ENCODE measurements around the gene DHRS11.

Gene DHRS11, protein sequence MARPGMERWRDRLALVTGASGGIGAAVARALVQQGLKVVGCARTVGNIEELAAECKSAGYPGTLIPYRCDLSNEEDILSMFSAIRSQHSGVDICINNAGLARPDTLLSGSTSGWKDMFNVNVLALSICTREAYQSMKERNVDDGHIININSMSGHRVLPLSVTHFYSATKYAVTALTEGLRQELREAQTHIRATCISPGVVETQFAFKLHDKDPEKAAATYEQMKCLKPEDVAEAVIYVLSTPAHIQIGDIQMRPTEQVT
- total RNA-seq, result 6.5 to 8.2 reads per million in 2 experiments

- DNase-seq (ENCODE audit: low read depth), result peak; percentile 68
These were observed at the start of gene DHRS11 for GRCh38 chr17:36591434-36592315. DHRS11 (plus strand) TSS chr17:36591879; CDS start chr17:36592010, 131 bp downstream.

DNA sequence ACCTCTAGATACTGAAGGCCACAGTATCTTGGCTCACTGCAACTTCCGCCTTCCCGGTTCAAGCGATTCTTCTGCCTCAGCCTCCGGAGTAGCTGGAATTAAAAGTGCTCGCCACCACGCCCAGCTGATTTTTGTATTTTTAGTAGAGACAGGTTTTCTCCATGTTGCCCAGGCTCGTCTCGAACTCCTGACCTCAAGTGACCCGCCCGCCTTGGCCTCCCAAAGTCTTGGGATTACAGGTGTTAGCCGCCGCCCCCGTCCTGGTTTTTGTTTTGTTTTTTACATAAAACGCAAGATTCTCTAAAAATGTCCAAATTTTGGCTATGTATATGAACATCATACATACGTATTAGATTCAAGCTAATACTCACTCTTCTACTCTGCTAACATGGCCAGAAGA, 48.9 kb upstream of the DHRS11 start:
- DNase-seq (ENCODE audit: low read depth), result no peak

- DNase-seq (ENCODE audit: low read depth), result peak; percentile 3
These were observed 47.7 kb upstream of the DHRS11 start for GRCh38 chr17:36544044-36544306.

DNA sequence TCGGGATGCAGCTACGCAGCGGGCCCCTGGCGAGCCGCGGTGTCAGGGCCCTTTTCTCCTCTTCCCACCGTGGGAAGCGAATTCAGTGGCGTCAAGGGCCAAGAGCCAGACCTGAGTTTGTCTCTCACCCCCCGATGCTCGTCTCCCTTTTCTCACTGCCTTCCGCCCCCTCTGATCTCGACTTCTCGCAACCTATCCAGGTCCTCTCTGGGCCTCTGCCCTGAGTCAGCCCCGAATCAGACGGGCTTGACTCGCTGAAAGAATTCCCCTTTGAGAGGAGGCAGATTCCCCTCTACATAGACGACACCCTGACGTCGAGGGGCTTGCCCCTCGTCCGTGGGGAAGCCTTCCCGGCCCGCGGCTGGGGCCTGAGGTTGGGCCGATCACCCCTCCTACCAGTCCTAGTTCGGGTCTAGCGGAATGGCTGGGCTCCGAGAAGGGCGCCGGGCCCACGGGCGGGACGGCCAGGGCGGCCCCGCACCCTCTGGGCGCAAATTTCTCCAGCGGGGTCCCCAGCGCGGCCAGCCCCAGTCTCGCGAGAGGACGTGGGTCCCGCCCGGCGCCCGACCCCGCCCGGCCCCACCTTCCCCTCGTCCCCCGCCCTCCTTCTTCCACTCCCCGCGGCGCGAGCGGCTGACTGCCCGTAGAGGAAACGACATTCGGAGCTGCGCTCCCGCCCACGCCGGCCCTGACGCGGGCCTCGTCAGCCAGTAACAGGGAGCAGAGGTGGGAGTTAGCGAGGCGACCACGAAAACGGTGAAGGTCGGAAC, 47.2 kb upstream of the DHRS11 start, which contains the start of gene GGNBP2:
Gene GGNBP2, plus strand, starts transcription at position 613 of the 770 bp plus-strand sequence. CDS start 806 bp downstream, outside the sequence.
- DNase-seq (ENCODE audit: low read depth), result peak; percentile 84

GRCh38 chr17:36545077-36545464, 46.6 kb upstream of the DHRS11 start:
- no peak for DNase-seq (ENCODE audit: low read depth)

DNA sequence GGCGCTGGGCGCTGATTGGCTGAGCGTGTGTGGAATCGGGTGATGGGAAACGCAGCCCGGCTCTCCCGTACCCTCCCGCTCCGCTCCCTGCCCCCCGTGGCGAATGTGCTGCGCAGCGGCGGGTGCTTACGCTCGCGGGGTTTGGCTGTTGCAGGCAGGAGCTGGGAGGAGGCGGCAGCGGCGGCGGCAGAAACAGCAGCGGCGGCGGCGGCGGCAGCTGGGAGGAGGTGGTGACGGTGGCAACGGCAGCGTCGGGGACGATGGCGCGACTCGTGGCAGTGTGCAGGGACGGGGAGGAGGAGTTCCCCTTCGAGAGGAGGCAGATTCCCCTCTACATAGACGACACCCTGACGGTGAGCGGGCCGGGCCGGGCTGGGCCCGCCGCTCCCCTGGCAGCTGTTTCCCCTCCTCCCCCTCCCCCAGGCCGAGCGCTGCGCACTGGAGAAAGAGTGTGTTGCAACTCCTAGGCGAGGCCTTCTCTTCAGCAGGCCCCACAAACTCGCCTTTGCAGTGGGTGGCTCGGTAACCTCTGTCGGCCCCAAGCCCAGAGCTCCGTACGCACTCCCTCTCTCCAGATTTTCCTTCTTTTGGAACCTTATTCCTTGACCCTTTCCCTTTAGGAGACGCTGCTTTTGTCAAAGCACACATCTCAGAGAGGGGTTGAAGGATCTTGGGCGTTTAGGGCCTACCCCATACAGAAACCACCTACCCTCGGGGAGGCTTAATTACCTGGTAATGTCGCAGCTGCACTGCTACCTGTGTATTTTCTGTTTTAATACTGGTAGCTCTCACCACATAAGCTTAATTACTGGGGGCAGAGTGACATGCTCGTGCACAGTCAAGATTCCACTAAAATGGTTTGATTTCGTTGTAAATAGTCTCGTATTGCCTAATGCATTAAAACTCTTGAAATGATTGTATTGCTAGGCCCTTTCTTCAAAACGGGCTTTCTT, 45.9 kb upstream of the DHRS11 start:
- DNase-seq (ENCODE audit: low read depth), result peak; percentile 96

- DNase-seq (ENCODE audit: low read depth), result no peak
These were observed 45.1 kb upstream of the DHRS11 start for GRCh38 chr17:36546418-36547093.

DNA sequence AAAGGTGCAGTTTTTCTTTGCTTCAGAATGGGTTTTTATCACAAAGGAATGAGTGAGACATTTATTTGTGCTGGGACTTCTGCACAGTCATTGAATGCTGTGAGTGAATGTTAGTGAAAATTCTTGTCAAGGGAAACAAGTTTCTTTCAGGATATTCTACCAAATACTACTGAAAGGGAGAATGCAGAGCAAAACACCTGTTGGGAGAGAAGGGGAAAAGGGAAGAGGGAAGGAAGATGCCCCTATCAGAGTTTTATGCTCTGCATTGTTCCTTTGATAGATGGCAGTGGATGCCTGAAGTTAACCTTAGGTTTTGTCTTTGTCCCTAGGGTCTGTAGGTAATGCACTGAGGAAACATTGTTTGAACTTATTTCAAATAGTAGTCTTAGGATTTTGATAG, 43.9 kb upstream of the DHRS11 start:
- no peak for DNase-seq (ENCODE audit: low read depth)

DNA sequence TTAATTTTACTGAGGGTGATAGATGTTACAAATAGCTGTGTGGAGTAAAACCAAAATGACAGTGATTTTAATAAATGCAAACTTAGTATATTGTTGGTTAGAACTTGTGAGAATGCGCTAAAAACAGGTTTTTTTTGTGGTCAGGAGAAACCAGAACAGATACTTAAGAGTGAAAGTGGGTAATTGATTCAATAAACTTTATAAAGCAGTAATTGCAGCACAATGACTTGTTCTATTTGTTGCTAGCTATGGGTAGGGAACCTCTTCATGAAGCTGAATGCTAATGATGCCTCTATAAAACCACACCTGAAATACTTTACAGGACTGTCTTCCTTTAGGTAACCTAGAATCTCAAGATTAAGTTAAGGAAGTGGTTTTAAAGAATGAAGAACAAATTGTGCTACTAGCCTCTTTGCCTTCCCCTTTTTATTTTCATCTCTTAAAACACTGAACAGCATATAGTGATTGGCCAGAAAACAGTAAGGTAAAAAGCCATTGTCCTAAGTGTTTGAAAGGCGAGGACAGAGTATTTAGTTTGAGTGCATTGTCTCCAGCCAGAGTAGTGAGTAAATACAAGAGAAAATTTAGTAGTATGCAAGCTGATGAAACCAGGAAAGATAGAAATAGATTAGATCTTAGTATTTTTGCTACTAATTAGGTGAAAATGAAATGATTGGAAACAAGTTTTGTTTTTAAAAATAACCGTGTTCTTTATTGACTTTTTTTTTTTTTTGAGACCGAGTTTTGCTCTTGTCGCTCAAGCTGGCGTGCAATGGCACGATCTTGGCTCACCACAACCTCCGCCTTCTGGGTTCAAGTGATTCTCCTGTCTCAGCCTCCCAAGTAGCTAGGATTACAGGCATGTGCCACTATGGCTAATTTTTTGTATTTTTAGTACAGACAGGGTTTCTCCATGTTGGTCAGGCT, 40.9 kb upstream of the DHRS11 start:
- no peak for DNase-seq (ENCODE audit: low read depth)

GRCh38 chr17:36553459-36553858, 38.2 kb upstream of the DHRS11 start:
- DNase-seq (ENCODE audit: low read depth), result no peak

DNA sequence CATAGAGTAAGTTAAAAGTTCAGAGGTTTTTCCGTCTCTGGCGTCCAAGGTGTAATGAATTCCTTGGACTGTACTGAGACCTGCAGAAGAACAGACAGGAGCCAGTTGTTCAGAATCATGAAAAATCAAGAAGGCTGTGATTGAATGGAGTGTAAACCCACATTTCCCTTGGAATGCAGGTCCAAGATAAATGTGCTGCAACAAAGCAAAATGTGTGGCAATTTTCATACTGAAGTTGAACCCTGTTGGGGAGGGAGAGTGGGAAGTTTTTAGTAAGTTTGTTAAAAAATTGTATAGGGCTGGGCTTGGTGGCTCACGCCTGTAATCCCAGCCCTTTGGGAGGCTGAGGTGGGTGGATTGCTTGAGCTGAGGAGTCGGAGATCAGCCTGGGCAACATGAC, 25.6 kb upstream of the DHRS11 start:
- DNase-seq (ENCODE audit: low read depth), result no peak

GRCh38 chr17:36575028-36575427, 16.7 kb upstream of the DHRS11 start:
- DNase-seq (ENCODE audit: low read depth), result no peak

- no peak for DNase-seq (ENCODE audit: low read depth)
These were observed 14.9 kb upstream of the DHRS11 start for GRCh38 chr17:36576793-36577192.

- DNase-seq (ENCODE audit: low read depth), result no peak
These were observed 13.0 kb upstream of the DHRS11 start for GRCh38 chr17:36578671-36579070.

- DNase-seq (ENCODE audit: low read depth), result no peak
These were observed 7.9 kb upstream of the DHRS11 start for GRCh38 chr17:36583787-36584186.

- no peak for DNase-seq (ENCODE audit: low read depth)
These were observed 5.5 kb upstream of the DHRS11 start for GRCh38 chr17:36586138-36586537.

DNA sequence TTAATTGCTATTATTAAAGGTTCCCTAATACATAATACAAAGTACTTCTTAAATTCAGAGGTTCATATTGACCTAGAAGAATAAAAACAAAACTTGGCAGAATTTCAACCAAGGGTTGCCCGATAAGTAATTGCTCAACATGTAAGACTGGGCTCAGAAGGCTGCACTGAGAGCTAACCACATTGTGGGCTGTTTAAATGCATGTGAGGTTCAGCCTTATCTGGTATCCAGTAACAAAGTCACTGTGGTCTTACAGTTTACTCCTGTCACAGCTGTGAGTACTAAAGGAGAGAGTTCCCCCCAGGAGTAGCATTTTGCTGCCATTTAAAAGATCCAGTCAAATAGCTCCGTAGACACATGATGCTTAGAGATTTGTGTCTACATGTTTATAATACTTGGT, 1.6 kb upstream of the DHRS11 start:
- DNase-seq (ENCODE audit: low read depth), result no peak

GRCh38 chr17:36592316-36592715, 637 bp downstream of the DHRS11 start:
- DNase-seq (ENCODE audit: low read depth), result no peak

- no peak for DNase-seq (ENCODE audit: low read depth)
These were observed 1.1 kb downstream of the DHRS11 start for GRCh38 chr17:36592716-36593321.

All from T follicular helper cell (primary cell).